GM19025 (cell line): ENCODE measurements around the gene TMCO2.

ENCODE experiments used
- ATAC-seq: cut with Tn5 transposase; IDR thresholded peaks from one replicate; pipeline ENCODE4 v1.9.1; 2021; ENCODE audit warnings: mild to moderate bottlenecking, low read depth, moderate library complexity; ENCODE audit not compliant: unreplicated experiment

Gene TMCO2

GRCh38 chr1:40257313-40257687, 9.6 kb downstream of the TMCO2 start:
- no peak for ATAC-seq

GRCh38 chr1:40257688-40258444, 10.1 kb downstream of the TMCO2 start, which contains the start of gene ZMPSTE24:
TSS of gene ZMPSTE24 (plus strand) at chr1:40258236. CDS start at chr1:40258272, 36 bp downstream.
- peak; percentile 92 for ATAC-seq

DNA sequence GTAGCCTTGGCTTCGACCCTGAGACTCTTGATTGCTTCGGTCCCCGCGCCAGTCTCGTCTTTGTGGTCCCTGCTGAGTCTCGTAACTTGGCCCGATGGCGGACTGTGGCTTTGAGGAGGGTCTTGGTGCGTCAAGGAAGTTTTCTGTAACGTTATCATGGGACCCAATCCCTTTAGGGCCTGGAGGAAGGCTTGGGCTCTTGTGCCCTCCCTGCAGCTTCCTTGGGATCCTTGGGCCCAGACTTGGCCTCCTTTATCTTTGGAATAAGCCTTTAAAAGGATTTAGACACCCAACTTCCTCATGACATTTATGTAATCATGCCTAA, 10.7 kb downstream of the TMCO2 start:
- ATAC-seq, result no peak

- no peak for ATAC-seq
Measured at GRCh38 chr1:40264354-40264781, 16.6 kb downstream of the TMCO2 start.

GRCh38 chr1:40265298-40265697, 17.6 kb downstream of the TMCO2 start:
- no peak for ATAC-seq

GRCh38 chr1:40265919-40266318, 18.2 kb downstream of the TMCO2 start:
- no peak for ATAC-seq

- ATAC-seq, result no peak
Measured at GRCh38 chr1:40266786-40267535, 19.2 kb downstream of the TMCO2 start.

- no peak for ATAC-seq
Measured at GRCh38 chr1:40267767-40268187, 20.0 kb downstream of the TMCO2 start.

- ATAC-seq, result no peak
Measured at GRCh38 chr1:40268211-40268610, 20.5 kb downstream of the TMCO2 start.

DNA sequence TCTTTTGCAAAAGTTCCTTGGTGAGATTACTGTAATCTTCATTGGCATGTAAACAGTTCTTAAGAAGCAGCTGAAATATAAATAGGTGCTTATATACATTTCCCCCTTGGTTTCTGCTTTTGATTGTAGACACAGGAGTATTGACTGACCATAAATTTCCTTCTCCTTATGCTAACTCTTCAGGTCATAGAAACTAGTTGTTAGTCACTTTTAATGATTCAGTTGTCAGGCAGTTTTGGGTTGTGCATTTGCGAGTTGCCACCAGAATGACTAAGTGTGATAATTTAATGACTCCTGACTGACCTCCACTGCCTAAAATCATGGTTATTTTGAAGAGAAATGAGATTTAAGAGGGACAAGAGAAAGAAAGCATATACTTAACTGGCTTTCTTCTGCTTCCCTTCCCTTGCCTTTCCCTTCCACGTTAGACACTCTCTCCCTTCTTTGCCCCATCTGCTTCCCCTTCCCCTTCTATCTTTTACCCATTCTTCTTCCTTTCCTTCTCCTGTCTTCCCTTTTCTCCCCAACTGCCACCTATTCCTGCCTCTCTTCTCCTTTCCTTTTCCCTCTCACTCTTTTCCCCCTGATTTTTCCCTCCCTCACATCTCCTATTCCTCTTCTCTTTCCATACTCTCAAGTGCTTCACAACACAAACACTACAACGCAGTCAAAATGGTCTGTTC, 22.6 kb downstream of the TMCO2 start:
- ATAC-seq, result no peak

- no peak for ATAC-seq
Measured at GRCh38 chr1:40272653-40273213, 25.0 kb downstream of the TMCO2 start.

DNA sequence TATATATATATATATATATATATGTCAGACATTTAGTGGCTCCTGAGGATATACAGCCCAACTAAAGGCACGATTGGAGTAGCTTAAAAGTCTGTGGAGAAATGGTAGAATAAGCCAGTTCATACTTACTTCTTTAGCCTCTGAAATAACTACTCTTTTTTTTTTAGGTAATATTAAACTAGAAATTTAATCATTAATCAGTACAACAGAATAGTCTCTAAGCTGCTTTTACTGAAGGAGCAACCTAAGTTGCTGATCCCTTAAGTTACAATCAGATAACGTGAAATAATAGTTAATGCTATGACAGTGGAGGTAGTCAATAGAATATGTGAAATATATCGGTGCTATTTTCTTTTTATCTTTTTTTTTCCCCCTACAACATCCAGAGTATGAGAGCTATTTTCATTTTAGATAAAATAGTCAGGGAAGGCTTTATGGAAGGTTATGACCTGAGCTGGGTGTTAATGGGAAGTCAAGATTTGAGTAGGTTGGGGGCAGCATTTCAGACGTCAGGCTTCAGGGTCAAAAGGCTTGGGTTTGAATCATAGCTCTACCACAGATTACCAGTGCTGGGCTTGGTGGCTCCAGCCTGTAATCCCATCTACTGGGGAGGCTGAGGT, 25.9 kb downstream of the TMCO2 start:
- ATAC-seq, result no peak

DNA sequence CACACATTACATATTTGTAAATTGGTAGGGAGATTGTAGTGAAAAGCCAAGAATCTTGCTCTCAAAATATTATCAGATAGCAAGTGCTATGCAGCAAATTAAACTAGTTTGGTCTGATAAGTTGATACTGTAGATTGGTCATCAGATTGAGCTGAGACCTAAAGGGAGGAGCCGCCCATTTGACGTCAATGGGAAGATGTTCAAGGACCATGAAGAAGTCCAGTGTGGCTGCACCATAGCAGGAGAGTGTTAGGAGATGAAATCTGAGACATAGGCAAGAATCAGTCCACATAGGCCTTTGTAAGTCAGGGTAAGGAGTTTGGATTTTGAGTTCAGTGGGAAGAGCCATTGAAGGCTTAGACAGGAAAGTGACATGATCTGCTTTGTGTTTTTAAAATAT, 26.6 kb downstream of the TMCO2 start:
- no peak for ATAC-seq

GRCh38 chr1:40276122-40276521, 28.4 kb downstream of the TMCO2 start:
- no peak for ATAC-seq

DNA sequence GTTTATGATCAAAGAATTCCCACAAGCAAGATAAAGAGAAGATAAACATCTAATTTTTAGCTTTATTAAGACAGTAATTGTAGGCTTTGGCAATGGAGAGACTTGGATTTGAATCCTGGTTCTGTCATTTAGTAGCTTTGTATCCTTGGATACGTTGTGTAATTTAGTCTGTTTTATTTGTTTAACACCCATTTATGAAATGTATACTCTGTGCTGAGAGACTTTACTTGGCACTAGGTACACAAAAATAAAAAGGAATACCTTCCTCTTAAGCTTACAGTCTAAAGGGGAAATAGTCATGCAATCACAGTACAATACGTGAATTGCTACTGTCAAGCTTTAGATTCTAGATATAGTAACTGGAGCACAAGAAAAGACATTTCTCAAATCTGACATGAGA, 34.1 kb downstream of the TMCO2 start:
- no peak for ATAC-seq

DNA sequence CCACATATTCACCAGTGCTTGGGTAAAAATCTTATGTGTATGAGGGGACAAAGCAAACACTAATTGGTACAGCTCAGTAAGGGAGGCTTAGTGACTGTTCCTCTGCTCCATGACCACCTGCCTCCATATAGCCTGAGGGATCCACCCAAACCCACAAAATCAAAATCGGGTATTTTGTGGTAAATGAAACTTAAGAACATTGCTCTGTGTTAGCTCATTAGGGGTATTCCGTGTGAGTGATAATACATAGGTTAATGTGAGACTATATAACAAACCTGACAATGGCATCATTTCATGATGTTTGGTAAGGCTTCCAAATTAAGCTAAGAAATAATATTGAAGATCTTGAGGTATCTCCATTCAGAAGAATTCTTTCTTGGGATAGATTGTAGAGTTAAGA, 43.6 kb downstream of the TMCO2 start:
- no peak for ATAC-seq

DNA sequence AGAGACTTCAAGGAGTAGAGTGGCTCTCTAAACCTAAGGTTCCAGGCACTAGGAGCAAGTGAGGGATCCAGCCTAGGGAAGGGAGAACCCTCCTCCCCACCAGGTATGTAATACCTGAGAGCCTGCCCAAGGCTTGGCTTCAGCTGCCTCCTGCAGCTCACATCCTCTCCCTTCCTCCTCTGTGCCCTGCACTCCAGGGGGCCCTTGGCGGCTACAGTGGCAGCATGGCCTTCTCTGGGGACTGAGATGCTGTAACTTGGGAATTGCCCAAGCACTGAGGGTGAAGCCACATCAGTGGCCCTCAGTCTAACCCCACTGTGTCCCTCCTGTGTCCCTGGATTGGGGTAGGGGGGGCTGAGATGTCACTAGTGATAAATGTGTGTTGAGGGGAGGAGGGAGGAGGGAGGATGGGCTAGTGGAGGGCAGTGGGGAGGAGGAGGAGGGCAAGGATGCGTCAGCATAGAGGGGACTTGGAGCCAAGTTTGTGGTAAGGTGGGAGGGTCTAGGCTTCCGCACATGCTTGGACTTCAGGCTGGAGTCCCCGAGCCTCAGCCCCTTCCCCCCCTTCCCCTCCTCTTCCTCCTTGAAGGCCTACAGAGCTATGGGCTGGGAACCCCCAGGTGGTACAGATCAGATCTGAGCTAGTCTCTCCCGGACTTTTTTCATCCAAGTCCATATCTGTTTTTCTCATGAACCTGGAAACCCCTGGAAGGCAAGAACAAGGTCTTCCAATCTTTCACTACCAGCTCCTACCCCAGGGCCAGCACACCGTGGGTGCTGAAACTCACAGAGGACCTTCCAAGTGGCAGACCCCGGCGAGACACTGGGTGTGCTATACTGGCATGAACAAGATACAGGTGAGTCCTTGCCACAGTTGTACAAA, 51.9 kb downstream of the TMCO2 start:
- no peak for ATAC-seq

- ATAC-seq, result no peak
Measured at GRCh38 chr1:40300249-40300567, 52.5 kb downstream of the TMCO2 start.

- ATAC-seq, result no peak
Measured at GRCh38 chr1:40300651-40301050, 52.9 kb downstream of the TMCO2 start.

DNA sequence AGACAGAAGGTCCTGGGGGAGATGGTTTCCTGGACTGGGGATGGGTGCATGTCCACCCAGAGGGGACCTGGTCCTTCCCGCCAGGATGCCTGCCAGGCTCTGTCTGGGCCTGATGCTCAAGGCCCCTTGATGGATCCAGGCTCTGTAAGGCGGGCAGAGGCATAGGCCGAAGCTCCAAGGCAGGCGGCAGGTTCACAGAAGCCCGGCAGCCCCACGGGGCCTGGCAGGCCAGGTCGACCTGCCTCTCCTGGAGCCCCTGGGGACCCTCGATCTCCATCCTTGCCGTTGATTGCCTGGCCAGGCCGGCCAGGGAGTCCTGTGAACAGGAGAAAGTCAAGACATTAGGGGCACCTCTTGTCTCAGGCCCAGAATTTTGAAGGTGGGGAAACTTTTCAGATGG, 53.3 kb downstream of the TMCO2 start:
- no peak for ATAC-seq
